K562 (cell line): ENCODE measurements around the gene SOCS4. TPM values are rescaled to one million over a fixed set of nuclear protein-coding genes. Genes with fewer than 3 reads are reported as not detected.

ENCODE experiments used
- GMEB1 ChIP-seq: fragments of 250-450 bp; sonication (Bioruptor Pico); IDR thresholded peaks from 2 replicates; pipeline ENCODE4 v1.4.0; 2020; ENCODE audit warnings: mild to moderate bottlenecking
- KHSRP ChIP-seq: fragments of 450-650 bp; IDR thresholded peaks from 2 replicates; pipeline ENCODE4 v1.6.1; 2017
- MNT ChIP-seq, 2 experiments: fragments of 450-650 bp; conservative IDR thresholded peaks; 2 replicates each; pipeline ENCODE4 v1.6.1; 2017; ENCODE audit warnings: mild to moderate bottlenecking in 2 of 2, moderate library complexity in 2 of 2
- PTRF ChIP-seq: fragments of 450-650 bp; IDR thresholded peaks from 2 replicates; pipeline ENCODE4 v1.6.1; 2016; ENCODE audit warnings: mild to moderate bottlenecking, missing genetic modification characterization, missing compliant biosample characterization
- PURB ChIP-seq: sonication (generic); formaldehyde crosslinking; IDR thresholded peaks from 2 replicates; pipeline ENCODE4 v1.9.0; 2021; ENCODE audit warnings: low read depth, mild to moderate bottlenecking, missing genetic modification reagents
- SUPT5H ChIP-seq: fragments of 450-650 bp; IDR thresholded peaks from 2 replicates; pipeline ENCODE4 v1.6.1; 2016
- TAF1 ChIP-seq: IDR thresholded peaks from 2 replicates; pipeline ENCODE4 v1.6.1; 2011; ENCODE audit warnings: mild to moderate bottlenecking, low read length, moderate library complexity; ENCODE audit not compliant: insufficient read depth, control insufficient read depth, severe bottlenecking; ENCODE audit errors: extremely low read depth
- TCF3 ChIP-seq: sonication (generic); formaldehyde crosslinking; IDR thresholded peaks from 2 replicates; pipeline ENCODE4 v1.4.0; 2020; ENCODE audit warnings: mild to moderate bottlenecking, missing genetic modification reagents
- ZBTB8A ChIP-seq: fragments of 450-650 bp; IDR thresholded peaks from 2 replicates; pipeline ENCODE4 v1.6.1; 2018; ENCODE audit warnings: mild to moderate bottlenecking, moderate library complexity; ENCODE audit not compliant: partially characterized antibody
- ZNF518B ChIP-seq: fragments of 250-450 bp; sonication (Bioruptor Pico); IDR thresholded peaks from 2 replicates; pipeline ENCODE4 v1.5.0; 2021; ENCODE audit warnings: mild to moderate bottlenecking, moderate library complexity
- polyA plus RNA-seq, 8 experiments: library from polyadenylated mRNA; depleted of rRNA in 4 of 8; stranded (reverse) in 5 of 8; unstranded in 3 of 8; fragments of >200 nt; fragmentation: Nextera tagmentation in 2 of 8; fragmentation: Illumina TruSeq in 1 of 8; extraction: Ambion mirVana in 2 of 8; extraction: Trizol in 1 of 8; gene quantifications; 2 replicates each; pipeline versions ENCODE4 v1.2.1 to v1.2.3, GENCODE V29; 2011 to 2014; ENCODE audit warnings: inconsistent platforms in 1 of 8, missing spikeins in 1 of 8
- total RNA-seq, 7 experiments: library from RNA; depleted of rRNA in 6 of 7; stranded (reverse); fragments of >200 nt in 6 of 7; fragmentation: Illumina TruSeq in 2 of 7; extraction: Trizol in 2 of 7; gene quantifications; 2 replicates each; pipeline versions ENCODE4 v1.2.1 to v1.2.3, GENCODE V29; 2011 to 2021; ENCODE audit warnings: low replicate concordance in 1 of 7
- TF ChIP-seq, protein P1 (sequence below), 2 experiments: IDR thresholded peaks; 2 replicates each; pipeline ENCODE4 v1.6.1; 2012; ENCODE audit warnings: improper control_type of control experiment in 2 of 2, low read depth in 2 of 2, low read length in 2 of 2, borderline replicate concordance in 1 of 2
- TF ChIP-seq, protein P2 (sequence below), 2 experiments: fragments of 250-450 bp in 1 of 2; fragments of 450-650 bp in 1 of 2; sonication (Bioruptor Pico) in 1 of 2; IDR thresholded peaks; 2 replicates each; pipeline versions ENCODE4 v1.6.1 to v1.8.0; 2016 to 2021; ENCODE audit warnings: mild to moderate bottlenecking in 2 of 2, moderate library complexity in 2 of 2, missing compliant biosample characterization in 1 of 2, missing genetic modification characterization in 1 of 2
- TF ChIP-seq, protein P3 (sequence below): fragments of 450-650 bp; IDR thresholded peaks from 2 replicates; pipeline ENCODE4 v1.6.1; 2016; ENCODE audit warnings: borderline replicate concordance

Gene SOCS4
- total and polyA plus RNA-seq, 9 of the 15 experiments (the other 6 are each of a cell fraction or from before 2014, with no cell fraction given), result 2.6 to 12.7 (median 9.7) TPM

GRCh38 chr14:55026793-55027561, at the start of gene SOCS4, which contains the start of gene WDHD1 (continued):
- TF ChIP-seq GMEB1 (CRISPR knock-in tag) (peak; percentile 69), TCF3 (CRISPR knock-in tag) (no peak), ZNF518B (CRISPR knock-in tag) (no peak), PURB (CRISPR knock-in tag) (no peak), KHSRP (peak; percentile 56; the same call in 1 of the 2 replicates), MNT (conservative IDR thresholded peaks at IDR 0.05) (peak; percentile 95 to 97), TAF1 (peak; percentile 84), PTRF (tag) (no peak), ZBTB8A (no peak), SUPT5H (peak; percentile 88)
- TF ChIP-seq, protein P1, sequence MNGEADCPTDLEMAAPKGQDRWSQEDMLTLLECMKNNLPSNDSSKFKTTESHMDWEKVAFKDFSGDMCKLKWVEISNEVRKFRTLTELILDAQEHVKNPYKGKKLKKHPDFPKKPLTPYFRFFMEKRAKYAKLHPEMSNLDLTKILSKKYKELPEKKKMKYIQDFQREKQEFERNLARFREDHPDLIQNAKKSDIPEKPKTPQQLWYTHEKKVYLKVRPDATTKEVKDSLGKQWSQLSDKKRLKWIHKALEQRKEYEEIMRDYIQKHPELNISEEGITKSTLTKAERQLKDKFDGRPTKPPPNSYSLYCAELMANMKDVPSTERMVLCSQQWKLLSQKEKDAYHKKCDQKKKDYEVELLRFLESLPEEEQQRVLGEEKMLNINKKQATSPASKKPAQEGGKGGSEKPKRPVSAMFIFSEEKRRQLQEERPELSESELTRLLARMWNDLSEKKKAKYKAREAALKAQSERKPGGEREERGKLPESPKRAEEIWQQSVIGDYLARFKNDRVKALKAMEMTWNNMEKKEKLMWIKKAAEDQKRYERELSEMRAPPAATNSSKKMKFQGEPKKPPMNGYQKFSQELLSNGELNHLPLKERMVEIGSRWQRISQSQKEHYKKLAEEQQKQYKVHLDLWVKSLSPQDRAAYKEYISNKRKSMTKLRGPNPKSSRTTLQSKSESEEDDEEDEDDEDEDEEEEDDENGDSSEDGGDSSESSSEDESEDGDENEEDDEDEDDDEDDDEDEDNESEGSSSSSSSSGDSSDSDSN (IDR thresholded peaks at IDR 0.05; ENCODE audit: borderline replicate concordance in 1 of 2, low read depth in 2 of 2, low read length in 2 of 2), result peak in 1 of 2 experiments; percentile 87; a peak in 2 of 4 replicates
- TF ChIP-seq, protein P2, sequence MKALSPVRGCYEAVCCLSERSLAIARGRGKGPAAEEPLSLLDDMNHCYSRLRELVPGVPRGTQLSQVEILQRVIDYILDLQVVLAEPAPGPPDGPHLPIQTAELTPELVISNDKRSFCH (CRISPR knock-in tag; IDR thresholded peaks at IDR 0.05), result no peak
- TF ChIP-seq, protein P2 (tag; IDR thresholded peaks at IDR 0.05), result peak; percentile 57; the same call in 1 of the 2 replicates
- TF ChIP-seq, protein P3, sequence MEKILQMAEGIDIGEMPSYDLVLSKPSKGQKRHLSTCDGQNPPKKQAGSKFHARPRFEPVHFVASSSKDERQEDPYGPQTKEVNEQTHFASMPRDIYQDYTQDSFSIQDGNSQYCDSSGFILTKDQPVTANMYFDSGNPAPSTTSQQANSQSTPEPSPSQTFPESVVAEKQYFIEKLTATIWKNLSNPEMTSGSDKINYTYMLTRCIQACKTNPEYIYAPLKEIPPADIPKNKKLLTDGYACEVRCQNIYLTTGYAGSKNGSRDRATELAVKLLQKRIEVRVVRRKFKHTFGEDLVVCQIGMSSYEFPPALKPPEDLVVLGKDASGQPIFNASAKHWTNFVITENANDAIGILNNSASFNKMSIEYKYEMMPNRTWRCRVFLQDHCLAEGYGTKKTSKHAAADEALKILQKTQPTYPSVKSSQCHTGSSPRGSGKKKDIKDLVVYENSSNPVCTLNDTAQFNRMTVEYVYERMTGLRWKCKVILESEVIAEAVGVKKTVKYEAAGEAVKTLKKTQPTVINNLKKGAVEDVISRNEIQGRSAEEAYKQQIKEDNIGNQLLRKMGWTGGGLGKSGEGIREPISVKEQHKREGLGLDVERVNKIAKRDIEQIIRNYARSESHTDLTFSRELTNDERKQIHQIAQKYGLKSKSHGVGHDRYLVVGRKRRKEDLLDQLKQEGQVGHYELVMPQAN, result peak; percentile 96
